ENCODE results near the gene FOXRED2.

Gene FOXRED2

GRCh38 chr22:36481393-36482168, 25.3 kb downstream of the FOXRED2 start, which contains the start of gene TXN2:
Gene TXN2, minus strand, starts transcription at chr22:36481640. Its CDS starts 803 bp downstream, at chr22:36480837.
- peak within 1 kb of the TSS; percentile 83 for H3K9ac ChIP-seq (ENCODE audit: low read length)
- H2AFZ ChIP-seq (ENCODE audit: low read depth, low read length) = peak within 1 kb of the TSS; percentile 66
- H3K79me2 ChIP-seq (ENCODE audit: low read length) = peaks cover 14% of the 10 kb centered on the region
- peaks cover 5% of the 10 kb centered on the region; the same call in 1 of the 2 replicates for H3K9me3 ChIP-seq (ENCODE audit: insufficient read depth, low read length)
- H3K4me2 ChIP-seq (ENCODE audit: low read length) = peak within 1 kb of the TSS; percentile 91
- H4K20me1 ChIP-seq (ENCODE audit: insufficient read depth, low read length) = no peaks in the 10 kb centered on the region
- no peak for TF ChIP-seq EZH2phosphoT487 (IDR thresholded peaks at IDR 0.05; ENCODE audit: low read depth)
- no peak for TF ChIP-seq CTCF (IDR thresholded peaks at IDR 0.05; ENCODE audit: low read depth, low read length)
- H3K27me3 ChIP-seq (ENCODE audit: low read depth, low read length) = no peaks in the 10 kb centered on the region
- H3K4me1 ChIP-seq (ENCODE audit: low read length) = peaks cover 11% of the 10 kb centered on the region
- peak within 1 kb of the TSS; percentile 83 for H3K27ac ChIP-seq (ENCODE audit: low read length)
- peak within 1 kb of the TSS; percentile 86 for H3K4me3 ChIP-seq (ENCODE audit: low read length)
- peaks cover 24% of the 10 kb centered on the region for H3K36me3 ChIP-seq (replicated peaks; ENCODE audit: low read depth, low read length)

- H4K20me1 ChIP-seq (ENCODE audit: insufficient read depth, low read length) = no peaks in the 10 kb centered on the region
- H3K27me3 ChIP-seq (ENCODE audit: low read depth, low read length) = no peaks in the 10 kb centered on the region
- peak overlapping the region; percentile 83 for H3K27ac ChIP-seq (ENCODE audit: low read length)
- peak overlapping the region; percentile 66 for H2AFZ ChIP-seq (ENCODE audit: low read depth, low read length)
- H3K4me1 ChIP-seq (ENCODE audit: low read length) = peaks cover 11% of the 10 kb centered on the region
- peak overlapping the region; percentile 86 for H3K4me3 ChIP-seq (ENCODE audit: low read length)
- TF ChIP-seq EZH2phosphoT487 (IDR thresholded peaks at IDR 0.05; ENCODE audit: low read depth) (no peak), CTCF (IDR thresholded peaks at IDR 0.05; ENCODE audit: low read depth, low read length) (no peak)
- peak overlapping the region; percentile 91 for H3K4me2 ChIP-seq (ENCODE audit: low read length)
- H3K9me3 ChIP-seq (ENCODE audit: insufficient read depth, low read length) = no peaks in the 10 kb centered on the region
- H3K79me2 ChIP-seq (ENCODE audit: low read length) = peaks cover 14% of the 10 kb centered on the region
- peak overlapping the region; percentile 83 for H3K9ac ChIP-seq (ENCODE audit: low read length)
- peaks cover 22% of the 10 kb centered on the region for H3K36me3 ChIP-seq (replicated peaks; ENCODE audit: low read depth, low read length)
These were observed 25.9 kb downstream of the FOXRED2 start for GRCh38 chr22:36480941-36481392.

GRCh38 chr22:36478966-36479365, 27.9 kb downstream of the FOXRED2 start:
- H2AFZ ChIP-seq (ENCODE audit: low read depth, low read length) = no peak overlapping the region
- H3K36me3 ChIP-seq (replicated peaks; ENCODE audit: low read depth, low read length) = peaks cover 35% of the 10 kb centered on the region
- no peak overlapping the region for H3K4me2 ChIP-seq (ENCODE audit: low read length)
- no peaks in the 10 kb centered on the region for H3K27me3 ChIP-seq (ENCODE audit: low read depth, low read length)
- H4K20me1 ChIP-seq (ENCODE audit: insufficient read depth, low read length) = no peaks in the 10 kb centered on the region
- H3K9me3 ChIP-seq (ENCODE audit: insufficient read depth, low read length) = no peaks in the 10 kb centered on the region
- H3K27ac ChIP-seq (ENCODE audit: low read length) = no peak overlapping the region
- H3K79me2 ChIP-seq (ENCODE audit: low read length) = peaks cover 14% of the 10 kb centered on the region
- H3K9ac ChIP-seq (ENCODE audit: low read length) = no peak overlapping the region
- peaks cover 11% of the 10 kb centered on the region for H3K4me1 ChIP-seq (ENCODE audit: low read length)
- TF ChIP-seq EZH2phosphoT487 (IDR thresholded peaks at IDR 0.05; ENCODE audit: low read depth) (no peak), CTCF (IDR thresholded peaks at IDR 0.05; ENCODE audit: low read depth, low read length) (no peak)
- no peak overlapping the region for H3K4me3 ChIP-seq (ENCODE audit: low read length)

- Histone ChIP-seq H4K20me1 (ENCODE audit: insufficient read depth, low read length) (no peaks in the 10 kb centered on the region), H3K4me3 (ENCODE audit: low read length) (no peak overlapping the region), H3K9ac (ENCODE audit: low read length) (no peak overlapping the region), H3K79me2 (ENCODE audit: low read length) (peaks cover 4% of the 10 kb centered on the region), H3K27ac (ENCODE audit: low read length) (no peak overlapping the region), H3K4me1 (ENCODE audit: low read length) (peaks cover 3% of the 10 kb centered on the region), H3K9me3 (ENCODE audit: insufficient read depth, low read length) (no peaks in the 10 kb centered on the region), H2AFZ (ENCODE audit: low read depth, low read length) (no peak overlapping the region), H3K4me2 (ENCODE audit: low read length) (no peak overlapping the region), H3K27me3 (ENCODE audit: low read depth, low read length) (no peaks in the 10 kb centered on the region), H3K36me3 (replicated peaks; ENCODE audit: low read depth, low read length) (peaks cover 49% of the 10 kb centered on the region)
- no peak for TF ChIP-seq EZH2phosphoT487 (IDR thresholded peaks at IDR 0.05; ENCODE audit: low read depth)
- TF ChIP-seq CTCF (IDR thresholded peaks at IDR 0.05; ENCODE audit: low read depth, low read length) = no peak
These were observed 31.5 kb downstream of the FOXRED2 start for GRCh38 chr22:36475341-36475740.

All from OCI-LY3 (cell line).